A549 (cell line): ENCODE results near the gene PANX2. TPM values are rescaled to one million over a fixed set of nuclear protein-coding genes. Genes with fewer than 3 reads are reported as not detected.

Source experiments
- ATAC-seq, 2 experiments: fragments of 200-7000 bp in 1 of 2; fragments of >200 bp in 1 of 2; cut with Nextera tagmentation in 1 of 2; cut with Tn5 transposase in 1 of 2; 3 replicates each; pipeline versions ENCODE4 v1.8.0 to v1.9.1; 2018 to 2020; ENCODE audit warnings: mild to moderate bottlenecking in 1 of 2, moderate library complexity in 1 of 2
- CTCF ChIA-PET: fragments of 300-600 bp; sonication (Branson Sonifier 250); formaldehyde crosslinking; extraction: SDS; loops from one replicate; lab custom pipeline; 2021; ENCODE audit warnings: antibody characterized with exemption, inconsistent platforms; lab: Yijun Ruan, JAX
- POLR2A ChIA-PET: fragments of 350-600 bp; formaldehyde crosslinking; extraction: SDS; loops from one replicate; lab custom pipeline; 2021; ENCODE audit warnings: antibody characterized with exemption, inconsistent platforms; lab: Yijun Ruan, JAX
- DNase-seq, 2 experiments: peaks; one replicate each; pipeline versions ENCODE4 v3.0.0 to v3.0.0-alpha.2; 2011 to 2016; ENCODE audit warnings: low read depth in 1 of 2, low spot score in 1 of 2
- FAIRE-seq: peaks from 2 replicates; lab custom pipeline; 2011; peaks lifted over from hg19 to GRCh38; lab: Jason Lieb, UNC
- H3K27ac ChIP-seq, 2 experiments: fragments of >200 bp; sonication (Bioruptor Twin); formaldehyde crosslinking; 3 replicates each; pipeline ENCODE4 v1.5.1; 2016 to 2017
- H3K4me1 ChIP-seq: fragments of >200 bp; sonication (Bioruptor Twin); formaldehyde crosslinking; 3 replicates; pipeline ENCODE4 v1.6.1; 2016
- H3K4me2 ChIP-seq: fragments of >200 bp; sonication (Bioruptor Twin); formaldehyde crosslinking; 3 replicates; pipeline ENCODE4 v1.6.1; 2016
- H3K4me3 ChIP-seq: fragments of >200 bp; sonication (Bioruptor Twin); formaldehyde crosslinking; 3 replicates; pipeline ENCODE4 v1.5.1; 2016
- H3K9me3 ChIP-seq: fragments of >200 bp; sonication (Bioruptor Twin); formaldehyde crosslinking; 3 replicates; pipeline ENCODE4 v1.6.1; 2016
- CBX2 ChIP-seq: fragments of 200-600 bp; sonication (generic); IDR thresholded peaks from 2 replicates; pipeline ENCODE4 v1.6.1; 2016; ENCODE audit warnings: low read depth, mild to moderate bottlenecking, borderline replicate concordance
- CBX8 ChIP-seq: fragments of 200-600 bp; sonication (generic); IDR thresholded peaks from 2 replicates; pipeline ENCODE4 v1.6.1; 2016
- CEBPB ChIP-seq, 2 experiments: fragments of >200 bp in 1 of 2; sonication (Bioruptor Twin) in 1 of 2; formaldehyde crosslinking in 1 of 2; IDR thresholded peaks; 2 replicates each; pipeline ENCODE4 v1.6.1; 2012 to 2016
- CHD2 ChIP-seq: fragments of 150-350 bp; IDR thresholded peaks from 2 replicates; pipeline ENCODE4 v1.6.1; 2014; ENCODE audit warnings: low read length; ENCODE audit not compliant: partially characterized antibody
- CHD4 ChIP-seq: fragments of 200-600 bp; sonication (generic); IDR thresholded peaks from 2 replicates; pipeline ENCODE4 v1.6.1; 2016; ENCODE audit warnings: antibody characterized with exemption, mild to moderate bottlenecking, borderline replicate concordance
- HDAC2 ChIP-seq: fragments of 200-600 bp; sonication (generic); IDR thresholded peaks from 2 replicates; pipeline ENCODE4 v1.6.1; 2016
- HOXB13 ChIP-seq: fragments of 250-450 bp; sonication (Bioruptor Pico); IDR thresholded peaks from 2 replicates; pipeline ENCODE4 v1.5.0; 2020; ENCODE audit warnings: low read depth, mild to moderate bottlenecking, moderate library complexity
- KDM1A ChIP-seq: fragments of 200-600 bp; sonication (generic); IDR thresholded peaks from 2 replicates; pipeline ENCODE4 v1.6.1; 2016; ENCODE audit warnings: low read depth, mild to moderate bottlenecking
- MAFK ChIP-seq: fragments of 450-650 bp; IDR thresholded peaks from 2 replicates; pipeline ENCODE4 v1.6.1; 2014; ENCODE audit not compliant: partially characterized antibody
- MAZ ChIP-seq: fragments of 150-350 bp; IDR thresholded peaks from 2 replicates; pipeline ENCODE4 v1.6.1; 2014; ENCODE audit warnings: antibody characterized with exemption, low read depth, low read length, borderline replicate concordance
- MYC ChIP-seq: IDR thresholded peaks from 2 replicates; pipeline ENCODE4 v1.6.1; 2012; ENCODE audit warnings: mild to moderate bottlenecking, inconsistent platforms, low read length, improper control_type of control experiment, borderline replicate concordance
- NFE2L2 ChIP-seq: fragments of 150-350 bp; conservative IDR thresholded peaks from 2 replicates; pipeline ENCODE4 v1.6.1; 2014; ENCODE audit warnings: low read length
- POLR2AphosphoS2 ChIP-seq: conservative IDR thresholded peaks from 2 replicates; pipeline ENCODE4 v1.6.1; 2012; ENCODE audit warnings: low read length, improper control_type of control experiment, inconsistent platforms
- RAD21 ChIP-seq, 2 experiments: fragments of >200 bp in 1 of 2; sonication (Bioruptor Twin) in 1 of 2; formaldehyde crosslinking in 1 of 2; IDR thresholded peaks in 1 of 2; conservative IDR thresholded peaks in 1 of 2; 2 replicates in 1 of 2; 3 replicates in 1 of 2; pipeline ENCODE4 v1.6.1; 2012 to 2018; ENCODE audit warnings: inconsistent platforms in 1 of 2
- RCOR1 ChIP-seq: fragments of 150-350 bp; IDR thresholded peaks from 2 replicates; pipeline ENCODE4 v1.6.1; 2014; ENCODE audit warnings: antibody characterized with exemption, low read length, low read depth
- RFX5 ChIP-seq: fragments of 450-650 bp; IDR thresholded peaks from 2 replicates; pipeline ENCODE4 v1.7.1; 2014; ENCODE audit warnings: antibody characterized with exemption, mild to moderate bottlenecking, moderate library complexity
- SMC3 ChIP-seq: fragments of >200 bp; sonication (Bioruptor Twin); formaldehyde crosslinking; IDR thresholded peaks from 3 replicates; pipeline ENCODE4 v1.6.1; 2018; ENCODE audit warnings: inconsistent platforms
- TFCP2L1 ChIP-seq: fragments of 250-450 bp; sonication (Bioruptor Pico); IDR thresholded peaks from 2 replicates; pipeline ENCODE4 v1.5.0; 2021; ENCODE audit warnings: mild to moderate bottlenecking
- ZC3H11A ChIP-seq: fragments of 450-650 bp; IDR thresholded peaks from 2 replicates; pipeline ENCODE4 v1.6.1; 2014; ENCODE audit warnings: antibody characterized with exemption, mild to moderate bottlenecking
- WGBS: methylation state at CpG from one replicate; pipeline ENCODE4 v1.1.6; 2017; ENCODE audit errors: missing lambda C conversion rate; 5-methylcytosine and 5-hydroxymethylcytosine counted together
- polyA plus RNA-seq, 4 experiments: library from polyadenylated mRNA; depleted of rRNA in 3 of 4; stranded (reverse); fragments of >200 nt; fragmentation: RNase III in 1 of 4; extraction: RNeasy Plus Mini Kit Qiagen cat#74134 plus additional on column Dnase treatment in 1 of 4; gene quantifications; 2 replicates in 3 of 4; 3 replicates in 1 of 4; pipeline ENCODE4 v1.2.3, GENCODE V29; 2011 to 2017
- TF ChIP-seq, protein P1 (sequence below): fragments of 450-650 bp; IDR thresholded peaks from 2 replicates; pipeline ENCODE4 v1.6.1; 2014; ENCODE audit warnings: antibody characterized with exemption
- TF ChIP-seq, protein P2 (sequence below): fragments of >200 bp; sonication (Bioruptor Twin); formaldehyde crosslinking; IDR thresholded peaks from 3 replicates; pipeline ENCODE4 v1.5.1; 2016
- TF ChIP-seq, protein P3 (sequence below): fragments of 250-450 bp; sonication (Bioruptor Pico); IDR thresholded peaks from 2 replicates; pipeline ENCODE4 v1.5.0; 2020; ENCODE audit warnings: low read depth, mild to moderate bottlenecking, moderate library complexity
- TF ChIP-seq, protein P4 (sequence below): IDR thresholded peaks from 2 replicates; pipeline ENCODE4 v1.6.1; 2012; ENCODE audit warnings: low read depth, borderline replicate concordance

The PANX2 gene
- polyA plus RNA-seq, 2 of the 4 experiments (the other 2 are of a cell fraction) = 1.6 to 4.4 TPM

DNA sequence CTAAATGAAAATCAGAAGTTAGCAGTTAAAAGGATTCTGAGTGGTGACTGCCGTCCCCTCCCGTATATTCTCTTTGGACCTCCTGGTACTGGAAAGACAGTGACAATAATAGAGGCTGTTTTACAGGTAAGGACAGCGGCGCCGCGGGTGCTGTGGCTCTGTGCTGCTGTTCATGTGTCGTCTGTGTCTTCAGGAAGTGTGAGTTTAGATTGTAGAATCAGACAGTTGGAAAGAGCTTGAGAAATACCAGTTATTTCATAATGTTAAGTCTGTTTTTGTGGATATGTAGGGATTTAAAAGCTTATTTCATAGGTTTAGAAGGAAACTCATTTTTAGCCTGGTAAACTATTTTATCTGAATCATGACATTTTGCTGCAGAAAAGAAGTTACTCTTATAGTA lies 27.4 kb upstream of the PANX2 start:
- ChIA-PET CTCF (interaction anchor here (0.7 to 1.4 kb wide), 2 partner anchors 66 to 72 kb away, joined by 3 to 4 read pairs; no protein-coding TSS in a partner anchor), POLR2A (no interaction called here)
- FAIRE-seq = no peak
- Histone ChIP-seq H3K4me1 (peaks cover 10% of the 10 kb centered on the region; the same call in 1 of the 3 replicates), H3K27ac (no peak overlapping the region), H3K4me2 (no peak overlapping the region), H3K9me3 (no peaks in the 10 kb centered on the region), H3K4me3 (no peak overlapping the region)
- DNase-seq = no peak
- ATAC-seq = no peak
- WGBS = 74% methylated on average over 7 of the region's 7 CpGs
- TF ChIP-seq ZC3H11A (no peak), CEBPB (IDR thresholded peaks at IDR 0.05) (no peak), KDM1A (no peak), TFCP2L1 (no peak), POLR2AphosphoS2 (no peak), CBX8 (no peak)
- TF ChIP-seq, protein P1, sequence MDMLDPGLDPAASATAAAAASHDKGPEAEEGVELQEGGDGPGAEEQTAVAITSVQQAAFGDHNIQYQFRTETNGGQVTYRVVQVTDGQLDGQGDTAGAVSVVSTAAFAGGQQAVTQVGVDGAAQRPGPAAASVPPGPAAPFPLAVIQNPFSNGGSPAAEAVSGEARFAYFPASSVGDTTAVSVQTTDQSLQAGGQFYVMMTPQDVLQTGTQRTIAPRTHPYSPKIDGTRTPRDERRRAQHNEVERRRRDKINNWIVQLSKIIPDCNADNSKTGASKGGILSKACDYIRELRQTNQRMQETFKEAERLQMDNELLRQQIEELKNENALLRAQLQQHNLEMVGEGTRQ = no peak
- TF ChIP-seq, all 56 proteins: peak for 0

DNA sequence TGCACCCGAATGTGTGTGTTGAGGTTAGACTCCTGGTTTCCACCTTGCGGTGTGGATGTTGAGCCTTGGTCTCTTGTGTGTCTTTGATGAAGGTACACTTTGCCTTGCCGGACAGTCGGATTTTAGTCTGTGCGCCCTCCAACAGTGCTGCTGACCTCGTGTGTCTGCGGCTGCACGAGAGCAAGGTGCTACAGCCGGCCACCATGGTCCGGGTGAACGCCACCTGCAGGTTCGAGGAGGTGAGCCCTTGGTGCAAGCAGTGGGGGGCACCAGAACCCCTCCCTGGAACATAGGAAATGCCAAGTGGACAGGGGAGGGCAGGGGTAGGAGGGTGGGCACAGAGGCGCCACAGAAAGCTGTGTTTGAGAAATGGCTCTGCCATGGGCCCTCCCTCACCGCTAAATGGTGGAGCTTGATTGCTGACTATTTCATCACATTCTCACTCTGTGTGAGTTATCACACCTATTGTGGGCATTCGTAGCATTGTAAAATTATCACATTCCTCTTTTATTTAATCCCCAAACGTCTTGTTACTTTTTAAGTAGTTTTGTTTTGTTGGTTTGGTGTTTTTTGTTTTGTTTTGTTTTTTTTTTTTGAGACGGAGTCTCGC lies 26.4 kb upstream of the PANX2 start:
- Histone ChIP-seq H3K4me3 (no peak overlapping the region), H3K4me1 (peaks cover 10% of the 10 kb centered on the region; the same call in 1 of the 3 replicates), H3K9me3 (no peaks in the 10 kb centered on the region), H3K4me2 (no peak overlapping the region), H3K27ac (no peak overlapping the region)
- FAIRE-seq (no peak), ATAC-seq (no peak), DNase-seq (no peak)
- TF ChIP-seq HOXB13 = no peak
- no peak for TF ChIP-seq CBX2
- 73% methylated on average over 9 of the region's 18 CpGs for WGBS
- POLR2A ChIA-PET = no interaction called here
- CTCF ChIA-PET = interaction anchor here (1.2 to 7.3 kb wide), 2 partner anchors 9 to 96 kb away, joined by 3 to 29 read pairs; no protein-coding TSS in a partner anchor

DNA sequence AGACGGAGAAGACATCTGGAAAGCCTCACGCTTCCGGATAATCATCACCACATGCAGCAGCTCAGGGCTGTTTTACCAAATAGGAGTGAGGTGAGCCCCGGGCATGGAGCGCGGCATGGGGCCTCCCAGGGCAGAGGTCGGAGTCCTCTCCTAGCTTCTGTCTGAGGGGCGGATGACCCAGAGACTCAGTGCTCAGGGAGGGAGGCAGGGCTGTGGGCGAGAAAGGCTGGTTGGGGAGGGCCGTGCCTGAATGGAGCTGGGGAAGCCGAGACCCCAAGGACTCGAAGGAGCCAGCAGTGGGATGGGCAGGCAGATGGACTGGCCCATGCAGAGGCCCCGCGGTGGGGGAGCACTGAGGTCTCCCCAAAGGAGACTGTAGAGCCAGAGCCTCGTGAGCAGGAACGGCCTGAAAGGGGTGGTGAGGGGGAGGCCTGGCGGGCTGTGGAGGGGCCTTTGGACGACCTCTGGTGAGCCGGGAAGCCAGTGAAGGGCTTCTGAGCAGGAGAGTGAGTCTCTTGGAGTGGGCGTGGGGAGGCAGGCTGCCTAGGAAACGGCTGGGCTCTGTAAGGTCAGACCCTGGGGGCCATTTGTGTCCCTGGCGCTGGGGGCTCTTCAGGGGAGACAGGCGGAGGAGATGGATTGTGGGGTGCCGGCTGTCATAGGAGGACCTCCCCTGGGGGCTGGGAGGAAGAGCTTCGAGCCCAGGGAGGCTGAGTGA lies 24.7 kb upstream of the PANX2 start:
- ATAC-seq = no peak
- CTCF ChIA-PET = interaction anchor here (0.6 to 7.3 kb wide), 12 partner anchors 27 to 512 kb away, joined by 3 to 32 read pairs (median 3); no protein-coding TSS in a partner anchor

DNA sequence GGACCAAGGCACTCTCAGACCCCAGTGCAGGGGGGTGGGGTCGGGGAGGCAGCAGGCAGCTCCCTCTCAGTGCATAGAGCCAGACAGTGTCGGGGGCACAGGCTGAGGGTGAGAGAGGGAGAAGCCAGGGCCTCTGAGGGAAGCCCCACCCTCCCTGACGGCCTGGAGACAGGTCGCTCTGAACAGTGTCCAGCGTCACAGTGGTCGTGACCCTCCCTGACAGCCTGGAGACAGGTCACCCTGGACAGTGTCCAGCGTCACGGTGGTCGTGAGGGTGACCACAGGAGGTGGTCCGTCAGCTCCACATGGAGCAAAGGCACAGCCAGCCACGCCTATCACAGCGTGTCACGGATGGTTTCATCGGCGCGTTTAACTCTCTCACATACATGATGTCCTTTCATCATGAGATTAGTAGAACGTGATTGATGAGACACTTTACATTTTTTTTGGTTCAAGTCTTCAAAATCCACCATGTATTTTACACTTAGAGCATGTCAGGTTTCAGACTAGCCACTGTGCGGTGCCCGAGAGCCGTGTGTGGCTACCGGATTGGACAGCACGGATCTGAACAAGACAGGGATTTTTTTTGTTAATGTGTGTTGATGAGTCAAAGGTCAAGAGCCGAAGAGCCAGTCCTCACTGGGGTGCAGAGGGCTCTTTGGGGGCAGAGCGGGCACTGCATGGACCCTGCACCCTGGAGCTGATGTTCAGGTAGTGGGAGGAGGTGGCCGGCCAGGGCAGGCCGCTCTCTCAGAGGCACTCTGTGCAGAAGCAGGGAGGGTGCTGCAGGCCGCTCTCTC lies 23.9 kb upstream of the PANX2 start:
- ATAC-seq = peak; percentile 77 to 83
- WGBS = 4% methylated on average over 14 of the region's 27 CpGs
- no peak for TF ChIP-seq CHD2
- TF ChIP-seq RCOR1 = no peak
- peak; percentile 77 to 84 for TF ChIP-seq RAD21 (conservative IDR thresholded peaks at IDR 0.05 in 1 of 2, IDR thresholded peaks at IDR 0.05 in 1 of 2)
- TF ChIP-seq MAFK = no peak
- TF ChIP-seq HDAC2 = no peak
- TF ChIP-seq MYC = no peak
- no peak for TF ChIP-seq RFX5
- no peak for TF ChIP-seq CHD4
- TF ChIP-seq, protein P2, sequence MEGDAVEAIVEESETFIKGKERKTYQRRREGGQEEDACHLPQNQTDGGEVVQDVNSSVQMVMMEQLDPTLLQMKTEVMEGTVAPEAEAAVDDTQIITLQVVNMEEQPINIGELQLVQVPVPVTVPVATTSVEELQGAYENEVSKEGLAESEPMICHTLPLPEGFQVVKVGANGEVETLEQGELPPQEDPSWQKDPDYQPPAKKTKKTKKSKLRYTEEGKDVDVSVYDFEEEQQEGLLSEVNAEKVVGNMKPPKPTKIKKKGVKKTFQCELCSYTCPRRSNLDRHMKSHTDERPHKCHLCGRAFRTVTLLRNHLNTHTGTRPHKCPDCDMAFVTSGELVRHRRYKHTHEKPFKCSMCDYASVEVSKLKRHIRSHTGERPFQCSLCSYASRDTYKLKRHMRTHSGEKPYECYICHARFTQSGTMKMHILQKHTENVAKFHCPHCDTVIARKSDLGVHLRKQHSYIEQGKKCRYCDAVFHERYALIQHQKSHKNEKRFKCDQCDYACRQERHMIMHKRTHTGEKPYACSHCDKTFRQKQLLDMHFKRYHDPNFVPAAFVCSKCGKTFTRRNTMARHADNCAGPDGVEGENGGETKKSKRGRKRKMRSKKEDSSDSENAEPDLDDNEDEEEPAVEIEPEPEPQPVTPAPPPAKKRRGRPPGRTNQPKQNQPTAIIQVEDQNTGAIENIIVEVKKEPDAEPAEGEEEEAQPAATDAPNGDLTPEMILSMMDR = peak; percentile 64
- TF ChIP-seq SMC3 = peak; percentile 51; the same call in 2 of the 3 replicates
- TF ChIP-seq, protein P3, sequence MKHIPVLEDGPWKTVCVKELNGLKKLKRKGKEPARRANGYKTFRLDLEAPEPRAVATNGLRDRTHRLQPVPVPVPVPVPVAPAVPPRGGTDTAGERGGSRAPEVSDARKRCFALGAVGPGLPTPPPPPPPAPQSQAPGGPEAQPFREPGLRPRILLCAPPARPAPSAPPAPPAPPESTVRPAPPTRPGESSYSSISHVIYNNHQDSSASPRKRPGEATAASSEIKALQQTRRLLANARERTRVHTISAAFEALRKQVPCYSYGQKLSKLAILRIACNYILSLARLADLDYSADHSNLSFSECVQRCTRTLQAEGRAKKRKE = no peak

More for the DNA sequence above, 24.7 kb upstream of the PANX2 start:
- Histone ChIP-seq H3K27ac (no peak overlapping the region), H3K4me1 (no peaks in the 10 kb centered on the region), H3K4me3 (no peak overlapping the region)
- POLR2A ChIA-PET = no interaction called here
- no peak for FAIRE-seq
- TF ChIP-seq, protein P4, sequence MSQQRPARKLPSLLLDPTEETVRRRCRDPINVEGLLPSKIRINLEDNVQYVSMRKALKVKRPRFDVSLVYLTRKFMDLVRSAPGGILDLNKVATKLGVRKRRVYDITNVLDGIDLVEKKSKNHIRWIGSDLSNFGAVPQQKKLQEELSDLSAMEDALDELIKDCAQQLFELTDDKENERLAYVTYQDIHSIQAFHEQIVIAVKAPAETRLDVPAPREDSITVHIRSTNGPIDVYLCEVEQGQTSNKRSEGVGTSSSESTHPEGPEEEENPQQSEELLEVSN = no peak
- no peak for TF ChIP-seq POLR2AphosphoS2
- no peak for TF ChIP-seq MAFK
- TF ChIP-seq MAZ = no peak
- no peak for TF ChIP-seq RFX5
- TF ChIP-seq NFE2L2 = no peak
- TF ChIP-seq CBX8 = no peak
- TF ChIP-seq, all 56 proteins: peak for 0
- WGBS = 62% methylated on average over 22 of the region's 25 CpGs
- no peaks in the 10 kb centered on the region for H3K9me3 ChIP-seq
- DNase-seq = no peak
- H3K4me2 ChIP-seq = no peak overlapping the region

More for the DNA sequence above, 23.9 kb upstream of the PANX2 start:
- FAIRE-seq (peak; percentile 32), DNase-seq (peak; percentile 52 to 72)
- H3K4me1 ChIP-seq = no peaks in the 10 kb centered on the region
- H3K9me3 ChIP-seq = no peaks in the 10 kb centered on the region
- no peak overlapping the region for H3K27ac ChIP-seq
- ChIA-PET CTCF (interaction anchor here (0.6 to 7.3 kb wide), 16 partner anchors 10 to 512 kb away, joined by 3 to 32 read pairs (median 3); partner anchors contain the start of gene HDAC10), POLR2A (no interaction called here)
- no peak overlapping the region for H3K4me3 ChIP-seq
- H3K4me2 ChIP-seq = no peak overlapping the region
